GM12864 (cell line): Measurements from ENCODE around the gene B4GAT1.
A peak's percentile ranks its signal among the peaks of the same experiment; 100 is the strongest.

ENCODE experiments used
- DNase-seq: peaks from one replicate; pipeline ENCODE4 v3.0.0-alpha.2; 2011; ENCODE audit warnings: low read depth
- H3K4me3 ChIP-seq: 2 replicates; pipeline ENCODE4 v1.5.1; 2011; ENCODE audit warnings: mild to moderate bottlenecking, low read depth, low read length, control low read depth
- CTCF ChIP-seq: IDR thresholded peaks from 2 replicates; pipeline ENCODE4 v1.5.1; 2011; ENCODE audit warnings: low read depth, mild to moderate bottlenecking, moderate library complexity, low read length, control low read depth, inconsistent platforms; ENCODE audit errors: missing control alignments

The B4GAT1 gene

DNA sequence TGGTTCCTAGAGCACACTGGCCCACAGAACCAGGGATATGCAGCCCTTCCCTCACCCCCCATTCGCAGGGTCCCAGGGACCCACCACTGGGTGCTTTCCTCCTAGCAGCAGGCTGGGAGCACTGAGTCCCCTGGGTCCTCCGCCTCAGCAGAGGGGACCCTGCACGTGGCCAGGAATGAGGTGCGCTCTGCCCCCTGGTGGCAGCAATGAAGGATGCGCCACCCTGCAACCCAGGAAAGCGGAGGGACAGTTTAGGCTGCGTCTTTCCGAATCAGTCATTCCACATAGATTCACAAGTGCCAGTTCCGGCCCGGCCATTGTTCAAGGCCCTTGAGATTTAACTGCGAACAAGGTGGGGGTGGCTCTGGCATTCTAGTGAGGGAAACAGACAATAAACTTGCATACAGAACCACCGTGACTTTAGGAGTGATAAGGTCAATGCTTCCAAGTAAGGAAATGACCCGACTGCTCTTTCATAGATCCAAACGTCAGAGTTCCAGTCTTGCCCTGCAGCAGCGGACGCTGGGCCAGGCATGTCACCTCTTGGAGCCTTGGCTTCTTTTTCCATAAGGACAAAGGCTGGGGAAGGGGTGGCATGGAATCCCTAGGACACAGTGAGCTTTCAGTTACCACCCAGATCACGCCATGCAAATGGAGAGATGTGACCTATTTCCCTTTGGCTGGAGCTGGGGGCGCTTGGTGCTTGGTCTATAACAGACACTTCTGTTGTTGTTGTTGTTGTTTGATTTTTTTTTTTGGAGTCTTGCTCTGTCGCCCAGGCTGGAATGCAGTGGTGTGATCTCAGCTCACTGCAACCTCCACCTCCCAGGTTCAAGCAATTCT lies 18.9 kb downstream of the B4GAT1 start:
- no peak overlapping the region for H3K4me3 ChIP-seq
- DNase-seq: no peak
- peak; percentile 88 for TF ChIP-seq CTCF

- TF ChIP-seq CTCF: no peak
- no peak overlapping the region for H3K4me3 ChIP-seq
- DNase-seq: no peak
Observed at GRCh38 chr11:66328031-66328301, 19.5 kb downstream of the B4GAT1 start.

GRCh38 chr11:66327171-66328030 lies 20.0 kb downstream of the B4GAT1 start:
- DNase-seq: no peak
- TF ChIP-seq CTCF: no peak
- H3K4me3 ChIP-seq: no peak overlapping the region

DNA sequence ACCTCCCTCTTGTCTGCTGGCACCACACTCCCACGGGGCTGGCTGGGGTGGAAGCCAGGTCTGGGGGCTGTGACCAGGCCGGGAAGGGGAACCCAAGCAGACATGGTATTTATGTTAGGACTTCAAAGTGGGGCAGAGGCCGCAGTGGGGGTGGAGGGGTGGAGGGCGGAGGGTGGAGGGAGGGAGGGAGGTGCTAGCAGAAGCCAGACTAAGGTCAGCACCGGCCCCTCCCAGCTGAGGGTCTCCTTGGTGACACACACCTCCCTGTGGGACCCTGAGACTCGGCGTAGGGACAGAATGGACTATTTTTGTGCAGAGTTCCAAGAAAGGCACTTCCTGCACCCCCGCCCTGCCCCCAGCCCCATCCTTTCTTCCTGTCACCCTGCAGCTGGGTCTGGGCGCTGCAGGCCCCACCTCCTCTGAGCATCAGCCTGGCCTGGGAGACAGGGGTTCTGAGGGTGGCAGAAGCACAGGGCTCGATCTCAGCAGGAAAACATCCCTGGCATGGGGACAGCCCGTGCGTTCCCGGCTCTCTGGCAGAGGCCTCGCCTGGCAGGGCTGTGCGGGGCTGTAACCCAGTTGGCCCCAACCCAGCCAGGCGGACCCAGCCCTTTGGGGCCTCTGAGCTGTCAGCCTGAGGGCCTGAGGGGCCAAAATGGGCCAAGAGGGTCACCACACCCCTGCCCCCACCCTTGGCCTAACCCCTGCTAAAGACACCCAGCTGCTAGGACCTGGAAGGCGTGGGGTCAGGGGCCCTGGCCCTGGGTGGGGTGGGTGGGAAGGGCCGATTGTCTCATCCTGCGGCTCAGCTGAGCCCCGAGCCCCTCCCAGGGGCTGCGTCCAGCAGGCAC lies 20.9 kb downstream of the B4GAT1 start:
- no peak for DNase-seq
- no peak overlapping the region for H3K4me3 ChIP-seq
- no peak for TF ChIP-seq CTCF

- TF ChIP-seq CTCF: no peak
- H3K4me3 ChIP-seq: no peak overlapping the region
- DNase-seq: no peak
Observed at GRCh38 chr11:66325263-66325671, 22.2 kb downstream of the B4GAT1 start.

GRCh38 chr11:66324664-66325063 lies 22.8 kb downstream of the B4GAT1 start:
- DNase-seq: no peak
- no peak for TF ChIP-seq CTCF
- no peak overlapping the region for H3K4me3 ChIP-seq
